H1 (cell line): ENCODE measurements around the gene DLST.

Experiments
- BRCA1 ChIP-seq: IDR thresholded peaks from 2 replicates; pipeline ENCODE4 v1.6.1; 2012; ENCODE audit warnings: low read depth, low read length, improper control_type of control experiment
- CREB1 ChIP-seq: IDR thresholded peaks from 2 replicates; pipeline ENCODE4 v1.6.1; 2012; ENCODE audit warnings: inconsistent platforms
- EP300 ChIP-seq, 2 experiments: IDR thresholded peaks; 1 replicate in 1 of 2; 2 replicates in 1 of 2; pipeline ENCODE4 v1.6.1; 2011 to 2012; ENCODE audit warnings: low read depth in 2 of 2, low read length in 2 of 2, mild to moderate bottlenecking in 2 of 2, borderline replicate concordance in 1 of 2, inconsistent platforms in 1 of 2, moderate library complexity in 1 of 2
- NRF1 ChIP-seq: IDR thresholded peaks from 2 replicates; pipeline ENCODE4 v1.6.1; 2011; ENCODE audit warnings: mild to moderate bottlenecking, low read depth, low read length, improper control_type of control experiment
- POLR2A ChIP-seq, 2 experiments: IDR thresholded peaks; 1 replicate in 1 of 2; 2 replicates in 1 of 2; pipeline ENCODE4 v1.6.1; 2011; ENCODE audit warnings: low read depth in 2 of 2, low read length in 2 of 2, mild to moderate bottlenecking in 2 of 2; ENCODE audit errors: control extremely low read depth in 1 of 2
- SIN3A ChIP-seq, 2 experiments: IDR thresholded peaks in 1 of 2; conservative IDR thresholded peaks in 1 of 2; 2 replicates each; pipeline ENCODE4 v1.6.1; 2011 to 2012; ENCODE audit warnings: low read length in 2 of 2, improper control_type of control experiment in 1 of 2, low read depth in 1 of 2, mild to moderate bottlenecking in 1 of 2
- SUZ12 ChIP-seq: fragments of 200-600 bp; sonication (generic); IDR thresholded peaks from 2 replicates; pipeline ENCODE4 v1.6.1; 2012; ENCODE audit warnings: mild to moderate bottlenecking, inconsistent platforms, low read length, moderate library complexity, mixed read lengths
- TAF1 ChIP-seq: IDR thresholded peaks from 2 replicates; pipeline ENCODE4 v1.6.1; 2011; ENCODE audit warnings: mild to moderate bottlenecking, low read depth, low read length
- TF ChIP-seq, protein P1 (sequence below): IDR thresholded peaks from 2 replicates; pipeline ENCODE4 v1.6.1; 2012; ENCODE audit warnings: inconsistent platforms
- TF ChIP-seq, protein P2 (sequence below), 3 experiments: IDR thresholded peaks; 1 replicate in 2 of 3; 2 replicates in 1 of 3; pipeline versions ENCODE4 v1.5.1 to v1.6.1; 2011; ENCODE audit warnings: low read length in 3 of 3, mild to moderate bottlenecking in 3 of 3, inconsistent platforms in 2 of 3, low read depth in 1 of 3, moderate library complexity in 1 of 3; ENCODE audit not compliant: insufficient read depth in 1 of 3; ENCODE audit errors: control extremely low read depth in 1 of 3

DNA sequence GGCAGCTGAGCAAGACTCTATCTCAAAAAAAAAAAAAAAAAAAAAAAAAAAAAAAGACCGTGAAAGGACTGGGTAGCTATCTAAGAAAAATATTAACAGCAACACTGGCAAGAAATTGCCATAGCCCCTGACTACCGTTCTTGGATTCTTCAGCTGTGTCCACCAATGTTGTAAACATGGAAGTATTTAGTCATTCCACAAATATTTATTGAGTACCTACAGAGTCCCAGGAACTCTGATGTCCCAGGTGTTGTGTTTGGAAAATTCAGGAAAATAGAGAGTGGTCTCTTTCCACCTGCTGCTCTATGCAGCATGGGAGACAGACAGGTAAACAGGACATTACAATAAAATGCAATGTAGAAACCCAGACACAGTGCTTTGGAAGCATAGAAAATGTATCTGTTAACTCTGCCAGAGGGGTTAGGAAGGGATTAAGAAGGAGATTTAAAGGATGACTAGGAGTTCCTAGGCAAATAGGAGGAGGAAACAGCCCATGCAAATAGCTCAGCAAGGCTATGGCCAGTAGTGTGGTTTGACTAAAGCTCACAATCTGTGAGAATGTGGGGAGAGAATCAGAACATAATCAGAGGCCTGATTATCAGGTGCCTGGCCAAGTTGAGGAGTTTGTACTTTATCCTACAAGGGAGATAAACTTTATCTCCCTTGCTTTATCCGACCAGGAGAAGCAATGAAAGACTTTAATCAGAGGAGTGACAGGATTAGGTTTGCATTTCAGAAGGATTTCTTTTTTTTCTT is 2.1 kb upstream of the DLST start:
- no peak for TF ChIP-seq SIN3A (conservative IDR thresholded peaks at IDR 0.05 in 1 of 2, IDR thresholded peaks at IDR 0.05 in 1 of 2; ENCODE audit: low read depth in 1 of 2, low read length in 2 of 2)
- no peak for TF ChIP-seq EP300 (IDR thresholded peaks at IDR 0.05; ENCODE audit: borderline replicate concordance in 1 of 2, low read depth in 2 of 2, low read length in 2 of 2)
- TF ChIP-seq SUZ12: no peak
- TF ChIP-seq, protein P1, sequence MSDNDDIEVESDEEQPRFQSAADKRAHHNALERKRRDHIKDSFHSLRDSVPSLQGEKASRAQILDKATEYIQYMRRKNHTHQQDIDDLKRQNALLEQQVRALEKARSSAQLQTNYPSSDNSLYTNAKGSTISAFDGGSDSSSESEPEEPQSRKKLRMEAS: no peak
- no peak for TF ChIP-seq POLR2A (IDR thresholded peaks at IDR 0.05; ENCODE audit: control extremely low read depth in 1 of 2, low read depth in 2 of 2, low read length in 2 of 2)
- no peak for TF ChIP-seq BRCA1
- no peak for TF ChIP-seq TAF1
- no peak for TF ChIP-seq NRF1
- TF ChIP-seq, protein P2, sequence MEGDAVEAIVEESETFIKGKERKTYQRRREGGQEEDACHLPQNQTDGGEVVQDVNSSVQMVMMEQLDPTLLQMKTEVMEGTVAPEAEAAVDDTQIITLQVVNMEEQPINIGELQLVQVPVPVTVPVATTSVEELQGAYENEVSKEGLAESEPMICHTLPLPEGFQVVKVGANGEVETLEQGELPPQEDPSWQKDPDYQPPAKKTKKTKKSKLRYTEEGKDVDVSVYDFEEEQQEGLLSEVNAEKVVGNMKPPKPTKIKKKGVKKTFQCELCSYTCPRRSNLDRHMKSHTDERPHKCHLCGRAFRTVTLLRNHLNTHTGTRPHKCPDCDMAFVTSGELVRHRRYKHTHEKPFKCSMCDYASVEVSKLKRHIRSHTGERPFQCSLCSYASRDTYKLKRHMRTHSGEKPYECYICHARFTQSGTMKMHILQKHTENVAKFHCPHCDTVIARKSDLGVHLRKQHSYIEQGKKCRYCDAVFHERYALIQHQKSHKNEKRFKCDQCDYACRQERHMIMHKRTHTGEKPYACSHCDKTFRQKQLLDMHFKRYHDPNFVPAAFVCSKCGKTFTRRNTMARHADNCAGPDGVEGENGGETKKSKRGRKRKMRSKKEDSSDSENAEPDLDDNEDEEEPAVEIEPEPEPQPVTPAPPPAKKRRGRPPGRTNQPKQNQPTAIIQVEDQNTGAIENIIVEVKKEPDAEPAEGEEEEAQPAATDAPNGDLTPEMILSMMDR (IDR thresholded peaks at IDR 0.05; ENCODE audit: control extremely low read depth in 1 of 3, insufficient read depth in 1 of 3, low read depth in 1 of 3, low read length in 3 of 3): no peak
- TF ChIP-seq CREB1: no peak
